H9 (cell line): Measurements from ENCODE around the gene DTNB. TPM values are rescaled to one million over a fixed set of nuclear protein-coding genes. Genes with fewer than 3 reads are reported as not detected.

Source experiments
- DNase-seq: peaks from one replicate; pipeline ENCODE4 v3.0.0-alpha.2; 2017
- H2AFZ ChIP-seq: one replicate; pipeline ENCODE4 v1.6.1; 2013; ENCODE audit warnings: mild to moderate bottlenecking, low read length, control low read depth, moderate library complexity
- H2AK5ac ChIP-seq: 2 replicates; pipeline ENCODE4 v1.6.1; 2013; ENCODE audit warnings: low read length, control low read depth, mixed read lengths; ENCODE audit not compliant: insufficient read length
- H2BK120ac ChIP-seq: one replicate; pipeline ENCODE4 v1.6.1; 2013; ENCODE audit warnings: low read depth, mild to moderate bottlenecking, low read length, control low read depth, inconsistent platforms; ENCODE audit not compliant: poor library complexity, severe bottlenecking
- H2BK12ac ChIP-seq: 2 replicates; pipeline ENCODE4 v1.6.1; 2013; ENCODE audit warnings: low read length, control low read depth, mixed read lengths, low read depth; ENCODE audit not compliant: insufficient read length
- H2BK15ac ChIP-seq: 2 replicates; pipeline ENCODE4 v1.6.1; 2013; ENCODE audit warnings: low read depth, low read length, control low read depth
- H2BK20ac ChIP-seq: one replicate; pipeline ENCODE4 v1.6.1; 2013; ENCODE audit warnings: low read depth, mild to moderate bottlenecking, low read length, control low read depth, inconsistent platforms; ENCODE audit not compliant: poor library complexity, severe bottlenecking
- H2BK5ac ChIP-seq: 2 replicates; pipeline ENCODE4 v1.6.1; 2013; ENCODE audit warnings: low read length, control low read depth, mixed read lengths; ENCODE audit not compliant: insufficient read length
- H3K14ac ChIP-seq: 2 replicates; pipeline ENCODE4 v1.6.1; 2013; ENCODE audit warnings: low read length, control low read depth; ENCODE audit not compliant: insufficient read depth
- H3K18ac ChIP-seq: 2 replicates; pipeline ENCODE4 v1.6.1; 2013; ENCODE audit warnings: low read depth, mild to moderate bottlenecking, mixed read lengths, low read length, control low read depth; ENCODE audit not compliant: insufficient read length
- H3K23ac ChIP-seq: 2 replicates; pipeline ENCODE4 v1.6.1; 2013; ENCODE audit warnings: low read length, control low read depth, mixed read lengths, low read depth; ENCODE audit not compliant: insufficient read length
- H3K23me2 ChIP-seq: 2 replicates; pipeline ENCODE4 v1.6.1; 2013; ENCODE audit warnings: low read depth, mild to moderate bottlenecking, mixed read lengths, low read length, control low read depth; ENCODE audit not compliant: insufficient read length, poor library complexity, severe bottlenecking
- H3K27ac ChIP-seq: 2 replicates; pipeline ENCODE4 v1.5.1; 2013; ENCODE audit warnings: low read length, control low read depth, mixed read lengths, low read depth; ENCODE audit not compliant: insufficient read length
- H3K27me3 ChIP-seq: 2 replicates; pipeline ENCODE4 v1.6.1; 2013; ENCODE audit warnings: low read length, control low read depth, inconsistent platforms; ENCODE audit not compliant: insufficient read depth
- H3K4ac ChIP-seq: 2 replicates; pipeline ENCODE4 v1.6.1; 2013; ENCODE audit warnings: low read depth, mild to moderate bottlenecking, control low read depth, inconsistent platforms, low read length, moderate library complexity
- H3K4me1 ChIP-seq: 2 replicates; pipeline ENCODE4 v1.6.1; 2013; ENCODE audit warnings: low read length, control low read depth, inconsistent platforms; ENCODE audit not compliant: insufficient read depth
- H3K4me2 ChIP-seq: 2 replicates; pipeline ENCODE4 v1.6.1; 2013; ENCODE audit warnings: low read length, control low read depth, mixed read lengths; ENCODE audit not compliant: insufficient read length, insufficient read depth
- H3K56ac ChIP-seq: 2 replicates; pipeline ENCODE4 v1.6.1; 2013; ENCODE audit warnings: low read depth, mild to moderate bottlenecking, mixed read lengths, low read length, control low read depth; ENCODE audit not compliant: insufficient read length
- H3K79me1 ChIP-seq: 2 replicates; pipeline ENCODE4 v1.6.1; 2013; ENCODE audit warnings: low read depth, mild to moderate bottlenecking, moderate library complexity, low read length, control low read depth, inconsistent platforms; ENCODE audit not compliant: insufficient read depth, poor library complexity, severe bottlenecking
- H3K79me2 ChIP-seq: 2 replicates; pipeline ENCODE4 v1.6.1; 2013; ENCODE audit warnings: low read length, control low read depth, inconsistent platforms; ENCODE audit not compliant: insufficient read depth
- H3K9ac ChIP-seq: 2 replicates; pipeline ENCODE4 v1.6.1; 2013; ENCODE audit warnings: low read length, control low read depth, mixed read lengths; ENCODE audit not compliant: insufficient read length; ENCODE audit errors: extremely low read depth
- H3K9me3 ChIP-seq: one replicate; pipeline ENCODE4 v1.6.1; 2013; ENCODE audit warnings: low read depth, low read length, inconsistent platforms; ENCODE audit not compliant: control insufficient read depth
- H3T11ph ChIP-seq: one replicate; pipeline ENCODE4 v1.6.1; 2013; ENCODE audit warnings: mild to moderate bottlenecking, low read length, control low read depth, inconsistent platforms
- H4K20me1 ChIP-seq: one replicate; pipeline ENCODE4 v1.6.1; 2013; ENCODE audit not compliant: control insufficient read depth, insufficient read length, insufficient read depth
- H4K5ac ChIP-seq: 2 replicates; pipeline ENCODE4 v1.6.1; 2013; ENCODE audit warnings: low read depth, mild to moderate bottlenecking, mixed read lengths, low read length, control low read depth; ENCODE audit not compliant: insufficient read length
- H4K8ac ChIP-seq: replicated peaks from 2 replicates; pipeline ENCODE4 v1.6.1; 2013; ENCODE audit warnings: low read length, control low read depth, mixed read lengths, low read depth; ENCODE audit not compliant: insufficient read length
- H4K91ac ChIP-seq: 2 replicates; pipeline ENCODE4 v1.6.1; 2013; ENCODE audit warnings: low read depth, mild to moderate bottlenecking, moderate library complexity, mixed read lengths, low read length, control low read depth; ENCODE audit not compliant: insufficient read length
- H3K27ac Mint-ChIP-seq, 3 experiments: 2 replicates in 2 of 3; 3 replicates in 1 of 3; pipeline ENCODE4 v1.8.0; 2020 to 2021; ENCODE audit warnings: mixed read lengths in 3 of 3, mild to moderate bottlenecking in 1 of 3, moderate library complexity in 1 of 3
- H3K27me3 Mint-ChIP-seq: 2 replicates; pipeline ENCODE4 v1.8.0; 2021; ENCODE audit warnings: low read depth, mild to moderate bottlenecking, moderate library complexity, mixed read lengths
- H3K36me3 Mint-ChIP-seq, 3 experiments: 2 replicates in 2 of 3; 3 replicates in 1 of 3; pipeline ENCODE4 v1.8.0; 2020 to 2021; ENCODE audit warnings: low read depth in 3 of 3, mixed read lengths in 3 of 3; ENCODE audit not compliant: insufficient read depth in 1 of 3
- H3K4me1 Mint-ChIP-seq, 2 experiments: 2 replicates each; pipeline ENCODE4 v1.8.0; 2020; ENCODE audit warnings: mixed read lengths in 2 of 2
- H3K4me3 Mint-ChIP-seq, 2 experiments: 2 replicates in 1 of 2; 3 replicates in 1 of 2; pipeline ENCODE4 v1.8.0; 2020 to 2021; ENCODE audit warnings: mild to moderate bottlenecking in 2 of 2, mixed read lengths in 2 of 2, moderate library complexity in 1 of 2
- H3K9me3 Mint-ChIP-seq, 2 experiments: 2 replicates in 1 of 2; 3 replicates in 1 of 2; pipeline ENCODE4 v1.8.0; 2020; ENCODE audit warnings: mild to moderate bottlenecking in 2 of 2, mixed read lengths in 2 of 2, moderate library complexity in 1 of 2
- WGBS: extraction: QIAGEN DNeasy Blood & Tissue Kit; methylation state at CpG from one replicate; pipeline ENCODE4 v1.1.7; 2013; ENCODE audit warnings: missing lambda C conversion rate, low lambda C conversion rate, mixed read lengths; ENCODE audit not compliant: insufficient read length; ENCODE audit errors: extremely low coverage; 5-methylcytosine and 5-hydroxymethylcytosine counted together
- total RNA-seq: library from RNA; stranded (reverse); gene quantifications from 2 replicates; pipeline ENCODE4 v1.2.1, GENCODE V29; 2021
- TF ChIP-seq, protein P1 (sequence below): fragments of 200-600 bp; sonication (generic); conservative IDR thresholded peaks from 3 replicates; pipeline ENCODE4 v1.8.0; 2021; ENCODE audit warnings: antibody characterized with exemption, mild to moderate bottlenecking

Gene DTNB
- total RNA-seq, 1 experiment from 2014 or later: 26.7 TPM

GRCh38 chr2:25697559-25698341 is 24.4 kb upstream of the DTNB start:
- Histone ChIP-seq H3K56ac (no peak overlapping the region), H3K18ac (no peak overlapping the region), H3K23ac (no peak overlapping the region), H2BK120ac (no peak overlapping the region), H3K27me3 (no peaks in the 10 kb centered on the region), H3K4me2 (peak overlapping the region; percentile 37), H3T11ph (no peak overlapping the region), H4K5ac (no peak overlapping the region), H3K14ac (0 out of 2 replicates have a peak overlapping the region, but pooled peaks have one; percentile 4), H3K79me2 (no peaks in the 10 kb centered on the region), H3K9ac (no peak overlapping the region), H3K9me3 (no peaks in the 10 kb centered on the region), H3K27ac (no peak overlapping the region), H4K20me1 (no peaks in the 10 kb centered on the region), H2BK15ac (no peak overlapping the region), H2BK5ac (no peak overlapping the region), H3K4ac (no peak overlapping the region), H2AFZ (peak overlapping the region; percentile 26), H3K4me1 (peaks cover 1% of the 10 kb centered on the region; the same call in 1 of the 2 replicates), H3K23me2 (no peaks in the 10 kb centered on the region), H2AK5ac (no peak overlapping the region), H2BK12ac (no peak overlapping the region), H4K91ac (no peak overlapping the region), H3K79me1 (no peaks in the 10 kb centered on the region), H4K8ac (no peak overlapping the region), H2BK20ac (no peak overlapping the region)
- H3K27me3 Mint-ChIP-seq: 0 out of 2 replicates have a peak, but pooled peaks cover 2% of the 10 kb centered on the region
- TF ChIP-seq, protein P1, sequence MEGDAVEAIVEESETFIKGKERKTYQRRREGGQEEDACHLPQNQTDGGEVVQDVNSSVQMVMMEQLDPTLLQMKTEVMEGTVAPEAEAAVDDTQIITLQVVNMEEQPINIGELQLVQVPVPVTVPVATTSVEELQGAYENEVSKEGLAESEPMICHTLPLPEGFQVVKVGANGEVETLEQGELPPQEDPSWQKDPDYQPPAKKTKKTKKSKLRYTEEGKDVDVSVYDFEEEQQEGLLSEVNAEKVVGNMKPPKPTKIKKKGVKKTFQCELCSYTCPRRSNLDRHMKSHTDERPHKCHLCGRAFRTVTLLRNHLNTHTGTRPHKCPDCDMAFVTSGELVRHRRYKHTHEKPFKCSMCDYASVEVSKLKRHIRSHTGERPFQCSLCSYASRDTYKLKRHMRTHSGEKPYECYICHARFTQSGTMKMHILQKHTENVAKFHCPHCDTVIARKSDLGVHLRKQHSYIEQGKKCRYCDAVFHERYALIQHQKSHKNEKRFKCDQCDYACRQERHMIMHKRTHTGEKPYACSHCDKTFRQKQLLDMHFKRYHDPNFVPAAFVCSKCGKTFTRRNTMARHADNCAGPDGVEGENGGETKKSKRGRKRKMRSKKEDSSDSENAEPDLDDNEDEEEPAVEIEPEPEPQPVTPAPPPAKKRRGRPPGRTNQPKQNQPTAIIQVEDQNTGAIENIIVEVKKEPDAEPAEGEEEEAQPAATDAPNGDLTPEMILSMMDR: no peak
- H3K27ac Mint-ChIP-seq: no peak overlapping the region
- peaks cover 2 to 3% of the 10 kb centered on the region in 2 experiments; a peak in 2 of 4 replicates for H3K4me1 Mint-ChIP-seq
- WGBS: no CpG with 5 or more reads among the region's 17 CpGs
- H3K9me3 Mint-ChIP-seq: no peaks in the 10 kb centered on the region
- H3K36me3 Mint-ChIP-seq: no peaks in the 10 kb centered on the region
- H3K4me3 Mint-ChIP-seq: no peak overlapping the region
- DNase-seq: peak; percentile 49
